ENCODE data around the gene DRD4.

Gene DRD4

DNA sequence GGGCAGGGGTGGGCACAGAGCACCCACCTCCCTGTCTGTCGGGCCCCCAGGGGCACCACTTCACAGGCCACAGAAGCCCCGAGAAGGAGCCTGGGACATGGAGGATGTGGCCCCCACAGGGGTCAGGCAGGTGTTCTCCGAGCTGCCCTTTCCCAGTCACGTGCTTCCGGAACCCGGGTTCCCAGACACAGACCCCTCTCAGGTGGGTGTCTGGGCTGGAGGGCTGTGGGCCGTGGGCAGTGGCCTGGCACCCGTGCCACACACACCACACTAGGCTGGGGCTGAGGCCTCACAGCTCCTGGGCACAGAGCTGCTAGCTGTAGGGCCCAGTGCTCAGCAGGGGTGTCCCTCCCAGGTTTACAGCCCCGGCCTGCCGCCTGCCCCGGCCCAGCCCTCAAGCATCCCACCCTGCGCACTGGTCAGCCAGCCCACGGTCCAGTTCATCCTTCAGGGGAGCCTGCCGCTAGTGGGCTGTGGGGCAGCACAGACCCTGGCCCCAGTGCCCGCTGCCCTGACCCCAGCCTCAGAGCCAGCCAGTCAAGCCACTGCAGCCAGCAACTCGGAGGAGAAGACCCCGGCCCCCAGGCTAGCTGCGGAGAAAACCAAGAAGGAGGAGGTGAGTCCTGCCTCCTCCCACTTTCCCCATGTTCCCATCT is 26.8 kb upstream of the DRD4 start:
- no peak for DNase-seq (ENCODE audit: low read depth in 2 of 2)

- no peak for DNase-seq (ENCODE audit: low read depth in 2 of 2)
Observed at GRCh38 chr11:611001-611996, 25.8 kb upstream of the DRD4 start.

- no peak for DNase-seq (ENCODE audit: low read depth in 2 of 2)
Observed at GRCh38 chr11:612201-612960, 24.7 kb upstream of the DRD4 start.

DNA sequence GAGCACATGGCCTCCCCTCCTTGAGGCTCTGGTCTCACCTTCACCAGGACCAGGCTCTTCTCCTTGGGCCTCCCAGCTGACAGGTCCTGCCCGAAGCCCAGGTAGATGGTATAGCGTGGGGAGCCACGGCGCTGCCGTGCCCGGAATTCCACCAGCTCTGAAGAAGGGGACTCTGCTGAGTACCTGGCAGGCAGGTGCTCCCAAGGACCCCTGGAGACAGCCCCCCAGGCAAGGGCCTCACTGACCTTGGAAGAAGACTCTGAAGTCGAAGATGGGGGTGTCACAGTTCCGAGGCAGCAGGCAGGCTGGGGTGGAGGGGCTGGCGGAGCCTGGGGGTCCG is 24.1 kb upstream of the DRD4 start:
- DNase-seq (ENCODE audit: low read depth in 2 of 2): no peak

DNA sequence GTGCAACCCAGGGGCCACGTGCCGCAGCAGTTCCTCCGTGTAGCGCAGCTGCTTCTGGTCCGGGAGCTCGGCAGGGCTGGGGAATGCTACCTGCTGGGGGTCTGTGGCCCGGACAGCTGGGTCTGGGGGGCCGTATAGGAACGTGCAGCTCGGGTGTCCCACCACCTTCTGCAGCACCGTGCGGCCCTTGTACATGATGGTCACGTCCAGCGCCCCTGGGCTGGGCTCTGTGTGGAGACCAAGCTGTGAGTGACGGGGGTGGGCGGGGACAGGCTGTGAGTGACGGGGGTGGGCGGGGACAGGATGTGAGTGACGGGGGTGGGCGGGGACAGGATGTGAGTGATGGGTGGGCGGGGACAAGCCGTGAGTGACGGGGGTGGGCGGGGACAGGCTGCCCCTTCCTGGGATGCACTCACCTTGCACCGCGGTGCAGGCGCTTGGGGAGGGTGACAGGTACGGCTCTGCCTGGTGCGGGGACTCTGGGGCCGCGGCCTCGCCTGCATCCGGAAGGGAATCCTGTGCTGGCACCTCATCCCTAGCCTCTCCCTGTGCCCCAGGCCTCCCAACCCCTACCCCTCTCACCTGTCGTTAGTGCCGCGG is 23.6 kb upstream of the DRD4 start:
- DNase-seq (ENCODE audit: low read depth in 2 of 2): peak; percentile 62 to 64

GRCh38 chr11:614021-614622 is 22.9 kb upstream of the DRD4 start:
- DNase-seq (ENCODE audit: low read depth in 2 of 2): no peak

- no peak for DNase-seq (ENCODE audit: low read depth in 2 of 2)
Observed at GRCh38 chr11:614623-615503, 22.2 kb upstream of the DRD4 start.

DNA sequence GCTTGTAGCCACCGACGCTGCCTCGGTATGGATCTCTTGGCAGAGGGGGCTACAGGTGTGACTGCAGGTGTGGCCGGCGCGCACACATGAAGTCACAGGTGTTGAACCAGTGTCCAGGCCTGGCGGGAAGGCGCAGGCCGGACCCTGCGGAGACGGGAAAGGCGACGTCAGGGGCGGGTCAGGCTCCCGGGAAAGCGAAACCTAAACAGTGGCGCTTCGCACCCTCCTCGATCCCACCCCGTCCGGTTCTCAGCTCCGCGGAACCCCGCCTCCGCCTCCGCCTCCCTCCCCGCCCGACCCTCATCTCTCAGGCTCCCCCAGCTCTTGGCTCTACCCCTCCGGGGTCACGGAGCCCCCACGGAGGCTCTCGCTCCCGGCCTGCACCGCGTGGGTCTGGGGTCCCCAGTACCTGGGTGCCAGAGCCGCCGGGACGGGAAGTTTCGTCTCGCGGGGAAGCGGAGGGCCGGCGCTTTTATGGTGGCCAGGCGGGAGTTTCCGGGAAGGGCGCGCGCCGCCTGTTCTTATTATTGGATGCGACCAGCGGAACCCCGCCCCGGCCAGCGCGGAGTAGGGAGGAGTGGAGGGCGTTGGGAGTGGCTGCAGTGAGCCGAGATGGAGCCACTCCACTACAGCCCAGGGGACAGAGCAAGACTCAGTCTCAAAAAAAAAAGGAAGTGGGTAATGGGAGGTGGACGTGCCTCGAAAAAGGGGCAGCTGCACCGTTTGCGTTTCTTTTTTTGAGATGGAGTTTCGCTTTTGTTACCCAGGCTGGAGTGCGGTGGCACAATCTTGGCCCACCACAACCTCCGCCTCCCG is 21.4 kb upstream of the DRD4 start, which contains the start of gene IRF7:
Gene IRF7, minus strand, starts transcription at position 447 of the 816 bp plus-strand sequence. CDS start 586 bp downstream, outside the sequence.
- peak; percentile 67 to 71 for DNase-seq (ENCODE audit: low read depth in 2 of 2)

DNA sequence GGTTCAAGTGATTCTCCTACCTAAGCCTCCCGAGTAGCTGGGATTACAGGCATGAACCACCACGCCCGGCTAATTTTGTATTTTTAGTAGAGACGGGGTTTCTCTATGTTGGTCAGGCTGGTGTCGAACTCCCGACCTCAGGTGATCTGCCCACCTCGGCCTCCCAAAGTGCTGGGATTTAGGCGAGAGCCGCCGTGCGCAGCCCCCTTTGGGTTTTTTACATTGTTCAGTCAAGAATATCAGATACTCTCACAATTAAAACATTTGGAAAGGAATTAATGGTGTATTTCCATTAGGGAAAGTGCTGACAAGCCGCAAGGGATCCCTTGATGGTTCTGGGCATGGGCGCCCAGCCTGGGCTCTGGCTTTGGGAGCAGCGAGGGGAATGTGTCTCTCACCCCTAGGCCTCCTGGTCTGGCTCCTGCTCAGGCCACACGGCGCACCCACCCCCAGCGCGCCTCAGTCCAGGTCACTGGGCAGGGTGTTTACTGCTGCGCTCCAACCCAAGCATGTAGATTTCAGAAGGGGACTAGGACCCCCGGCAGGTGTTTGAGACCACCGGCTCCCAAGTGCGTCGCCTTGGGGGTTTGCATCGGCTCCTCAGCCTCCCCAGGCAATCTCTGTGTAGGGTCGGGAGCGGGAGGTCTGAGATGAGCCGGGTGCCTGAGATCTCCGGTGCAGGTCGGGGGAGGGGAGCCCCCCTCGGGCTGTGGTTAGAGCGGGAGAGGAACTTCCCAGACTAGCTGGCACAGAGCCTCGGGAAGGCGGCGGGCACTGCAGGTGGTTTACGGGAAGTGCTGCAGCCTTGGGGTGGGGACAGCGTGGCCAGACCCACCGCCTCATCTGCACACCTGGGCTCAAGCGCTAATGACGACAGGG is 20.5 kb upstream of the DRD4 start:
- DNase-seq (ENCODE audit: low read depth in 2 of 2): no peak

- DNase-seq (ENCODE audit: low read depth in 2 of 2): no peak
Observed at GRCh38 chr11:617199-617911, 19.7 kb upstream of the DRD4 start.

GRCh38 chr11:617912-618682 is 19.0 kb upstream of the DRD4 start:
- DNase-seq (ENCODE audit: low read depth in 2 of 2): no peak

- DNase-seq (ENCODE audit: low read depth in 2 of 2): no peak
Observed at GRCh38 chr11:618856-619627, 18.0 kb upstream of the DRD4 start.

GRCh38 chr11:619628-620050 is 17.4 kb upstream of the DRD4 start:
- DNase-seq (ENCODE audit: low read depth in 2 of 2): no peak

GRCh38 chr11:620201-620600 is 16.9 kb upstream of the DRD4 start:
- DNase-seq (ENCODE audit: low read depth in 2 of 2): no peak

- DNase-seq (ENCODE audit: low read depth in 2 of 2): no peak
Observed at GRCh38 chr11:620935-621814, 15.9 kb upstream of the DRD4 start.

Measured in stimulated activated CD8-positive, alpha-beta memory T cell treated with anti-CD3 and anti-CD28 coated beads, Interleukin-15, amount 100 ng/mL, for 4 hours (primary cell).